NCI-H146 (cell line): Measurements from ENCODE around the gene NCK1.
"Not testable (repeated sequence)": the region's sequence is repeated elsewhere in the genome, so short reads cannot be mapped to it uniquely, and the experiment has no call there.

Experiments
- DNase-seq: peaks from one replicate; lab custom pipeline; 2025; lab: John Stamatoyannopoulos, UW

NCK1 gene

DNA sequence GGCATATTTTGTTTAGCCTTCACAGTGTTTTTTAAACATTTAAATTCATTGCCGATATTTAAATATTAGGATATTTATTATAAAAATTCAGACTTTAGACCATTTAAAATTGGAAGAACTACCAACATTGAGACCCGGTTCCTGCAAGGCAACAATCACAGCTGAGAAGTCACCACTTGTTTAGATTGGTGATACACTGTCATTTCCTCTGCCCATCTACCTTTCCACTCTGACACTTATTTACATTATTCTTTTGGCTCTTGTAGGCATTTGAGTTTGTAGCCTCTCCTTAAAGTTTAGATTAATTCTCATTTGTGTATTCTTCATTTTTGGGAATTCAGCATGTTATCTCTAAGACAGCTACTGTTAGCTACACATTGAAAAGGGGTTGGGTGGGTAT is 85.5 kb downstream of the NCK1 start:
- no peak for DNase-seq

DNA sequence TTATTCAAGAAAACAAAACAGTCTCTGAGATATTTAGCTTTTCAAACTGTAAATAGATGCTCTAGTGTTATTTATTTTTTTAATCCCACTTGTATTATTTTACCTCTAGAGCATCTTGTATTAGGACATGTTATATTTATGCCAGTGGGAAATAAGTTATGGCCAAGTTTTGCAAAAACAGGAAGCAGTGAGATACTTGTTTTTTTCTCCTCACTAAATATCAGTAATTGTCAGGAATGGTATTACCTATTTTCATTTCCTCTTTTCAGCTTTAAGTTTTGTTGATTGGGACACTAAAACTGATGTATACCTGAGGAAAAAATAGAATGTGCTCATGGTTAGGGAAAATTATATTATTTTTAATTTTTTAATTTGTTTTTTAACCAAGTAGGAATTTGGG is 87.1 kb downstream of the NCK1 start:
- no peak for DNase-seq

DNA sequence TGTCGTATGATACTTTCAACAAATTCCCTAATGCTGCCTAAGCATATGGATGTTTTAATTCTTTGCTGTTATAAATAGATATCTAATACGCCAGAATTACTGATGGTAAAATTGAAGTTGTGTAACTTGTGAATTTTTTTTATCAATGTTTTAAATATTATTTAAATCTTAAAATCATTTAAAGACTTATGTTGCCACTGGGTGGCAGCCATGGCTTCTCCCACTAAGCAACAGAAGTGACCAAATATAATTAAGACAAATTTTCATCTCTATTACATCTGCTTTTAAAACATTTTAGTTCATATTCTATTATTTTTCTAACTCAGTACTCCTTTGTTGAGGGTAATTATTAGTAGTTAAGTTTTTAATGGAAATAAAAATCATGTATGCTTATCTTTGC is 87.7 kb downstream of the NCK1 start:
- DNase-seq = no peak

DNA sequence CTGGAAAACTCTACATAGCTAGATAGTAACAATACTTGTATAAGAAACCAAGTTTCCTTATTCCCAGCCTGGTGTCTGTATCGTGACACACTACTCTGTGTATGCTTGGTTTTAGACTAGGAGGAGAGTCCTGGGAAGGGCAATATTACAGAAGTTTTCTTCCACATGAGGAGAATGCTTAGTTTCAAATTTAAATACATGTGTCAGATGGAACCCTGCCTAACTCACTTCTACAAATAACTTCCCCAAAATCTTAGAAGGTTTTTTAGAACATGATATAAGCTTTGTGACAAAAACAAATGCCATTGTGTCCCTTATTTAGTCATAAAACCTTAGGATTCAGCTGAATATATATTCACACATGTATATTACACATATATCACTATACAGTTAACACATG is 88.6 kb downstream of the NCK1 start:
- no peak for DNase-seq

DNA sequence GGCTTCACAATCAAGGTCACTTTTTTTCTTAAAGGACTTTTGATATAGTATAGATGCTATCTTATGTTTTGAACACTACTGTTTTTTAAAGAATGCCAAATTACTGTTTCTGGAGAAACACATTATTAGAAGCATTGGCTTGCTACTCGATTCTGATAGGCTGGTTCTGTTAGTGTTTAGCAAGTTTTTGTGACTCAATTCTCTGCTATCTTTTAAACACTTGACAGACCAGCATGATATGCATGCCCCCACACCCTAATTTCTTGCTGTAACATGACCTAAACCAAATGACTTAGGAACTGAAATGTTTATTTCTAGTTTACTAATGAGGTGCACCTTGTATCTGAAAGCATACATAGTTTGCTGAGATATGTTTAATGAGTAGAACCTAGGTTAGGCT is 90.3 kb downstream of the NCK1 start:
- no peak for DNase-seq

DNA sequence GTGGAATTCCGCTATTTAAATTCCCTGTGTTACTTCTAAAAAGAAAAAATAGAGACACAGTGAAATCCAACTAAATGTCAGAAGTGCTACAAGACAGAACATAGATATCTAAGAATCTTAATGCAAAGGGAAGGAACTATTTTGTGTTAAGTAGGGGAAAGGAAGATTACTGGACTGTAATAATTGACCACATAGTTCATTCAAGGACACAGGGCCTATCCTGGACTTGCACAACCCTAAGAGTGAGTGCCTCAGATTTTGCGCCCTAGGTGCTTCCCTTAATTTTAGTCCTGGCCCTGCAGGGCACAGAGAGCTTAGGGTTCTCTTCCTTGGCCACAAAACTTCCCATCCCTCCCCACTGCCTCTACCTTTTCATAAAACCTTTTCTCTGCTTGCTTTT is 92.2 kb downstream of the NCK1 start:
- DNase-seq = no peak

DNA sequence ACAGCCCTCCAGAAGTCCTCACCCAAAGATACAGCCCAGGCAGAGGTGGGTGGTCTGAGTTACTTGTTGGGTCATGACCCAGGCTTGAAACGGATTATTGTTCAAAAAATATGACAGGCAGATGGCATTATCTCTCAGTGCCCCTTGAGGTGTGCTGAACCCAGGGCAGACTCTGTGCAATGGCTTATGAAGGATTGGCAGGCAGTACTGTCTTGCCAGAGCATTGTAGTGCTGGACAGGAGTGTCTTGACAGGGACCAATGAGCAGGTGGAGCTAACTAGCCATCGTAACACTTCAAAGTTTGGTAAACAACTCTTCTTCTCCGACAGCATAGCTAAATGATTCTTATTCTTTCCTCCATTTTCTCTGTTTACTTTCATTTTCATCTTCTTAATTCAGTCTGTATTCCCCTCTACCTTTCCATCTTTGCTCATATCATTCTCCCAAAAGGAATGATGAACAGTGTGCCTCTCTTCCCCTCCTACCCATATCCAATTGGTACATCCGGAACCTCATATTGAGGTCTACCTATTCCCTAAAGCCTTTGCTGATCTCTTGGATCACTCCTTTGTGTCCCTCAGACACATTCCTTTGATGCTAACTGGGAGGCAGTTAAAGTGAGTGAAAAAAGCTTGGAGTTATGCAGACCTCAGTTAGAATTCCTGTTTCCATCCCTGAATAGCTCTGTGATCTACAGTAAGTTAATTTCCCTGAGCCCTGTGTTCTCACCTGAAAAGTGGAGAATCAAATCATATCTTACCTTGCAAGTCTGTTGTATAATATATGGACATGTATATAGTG is 93.2 kb downstream of the NCK1 start:
- no peak for DNase-seq

DNA sequence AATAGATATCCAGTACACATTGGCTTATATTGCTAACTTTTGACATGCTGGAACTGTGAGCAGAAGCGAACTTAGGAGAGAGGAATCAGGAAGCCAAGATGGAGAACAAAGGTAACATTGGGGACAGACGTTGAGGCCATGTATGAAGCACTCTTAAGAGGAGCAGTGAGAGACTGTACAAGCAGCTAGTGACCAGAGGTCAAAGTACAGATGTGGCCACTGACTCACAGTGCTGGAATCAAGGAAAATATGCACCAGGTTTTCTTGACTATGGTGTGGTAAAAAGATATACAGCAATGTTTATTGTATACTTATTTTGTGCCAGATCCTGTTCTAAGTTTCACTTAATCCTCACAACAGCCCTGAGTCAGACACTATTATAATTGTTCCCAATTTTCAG is 93.8 kb downstream of the NCK1 start:
- DNase-seq = no peak

DNA sequence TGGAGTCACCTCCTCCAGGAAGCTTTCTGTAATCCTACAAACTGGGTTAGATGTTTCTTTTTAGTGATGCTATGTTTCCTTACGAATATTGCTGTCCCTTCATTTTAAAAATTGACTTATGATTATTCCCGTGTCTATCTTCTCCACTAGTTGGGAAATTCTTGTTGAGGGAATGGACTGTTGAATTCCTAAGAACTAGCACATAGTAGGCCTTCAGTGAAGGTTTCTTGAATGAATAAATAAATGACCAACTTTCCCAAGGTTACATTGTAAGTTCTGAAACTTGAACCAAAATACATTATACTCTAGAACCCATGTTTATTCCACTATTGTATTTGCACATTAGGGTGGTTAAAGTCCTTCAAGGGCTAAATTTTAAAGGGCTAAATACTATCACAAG is 95.0 kb downstream of the NCK1 start:
- no peak for DNase-seq

DNA sequence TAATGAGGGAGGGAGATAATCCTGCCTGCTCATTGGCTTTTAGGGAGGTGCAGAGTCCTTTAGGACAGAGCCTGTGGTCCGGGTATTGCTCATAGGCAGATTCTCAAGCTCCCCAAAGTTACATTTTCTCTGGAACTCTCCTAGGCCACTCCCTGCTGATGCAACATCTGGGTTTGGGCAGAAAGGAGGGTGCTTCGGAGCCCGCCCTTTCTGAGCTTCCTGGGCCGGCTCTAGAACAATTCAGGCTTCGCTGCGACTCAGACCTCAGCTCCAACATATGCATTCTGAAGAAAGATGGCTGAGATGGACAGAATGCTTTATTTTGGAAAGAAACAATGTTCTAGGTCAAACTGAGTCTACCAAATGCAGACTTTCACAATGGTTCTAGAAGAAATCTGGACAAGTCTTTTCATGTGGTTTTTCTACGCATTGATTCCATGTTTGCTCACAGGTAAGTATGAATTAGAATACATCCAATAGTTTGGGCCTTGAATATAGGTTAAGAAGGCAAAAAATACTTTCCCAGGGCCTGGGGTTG is 95.8 kb downstream of the NCK1 start, which contains the start of gene IL20RB:
Gene IL20RB (plus strand): TSS at position 233 of the 538 bp plus-strand sequence. CDS start 131 bp downstream, at position 364.
- DNase-seq = no peak

DNA sequence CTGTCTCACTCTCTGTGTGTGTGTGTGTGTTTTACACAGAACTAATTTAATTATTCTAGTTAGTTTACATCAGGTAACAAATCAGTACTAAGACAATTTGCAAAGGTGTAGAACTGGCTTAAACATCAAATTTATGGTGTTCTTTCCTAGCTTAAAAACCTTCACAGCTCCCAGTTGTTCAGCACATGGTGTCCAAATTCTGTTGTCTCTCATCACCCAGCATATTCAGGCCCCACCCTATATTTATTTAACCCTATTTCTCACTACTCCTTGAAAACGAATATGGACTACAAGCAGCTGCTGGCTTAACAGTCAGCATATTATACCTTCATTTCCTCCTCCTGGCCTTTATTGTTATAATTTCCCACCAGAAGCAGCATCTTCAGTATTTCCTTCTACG is 96.9 kb downstream of the NCK1 start:
- DNase-seq = no peak

DNA sequence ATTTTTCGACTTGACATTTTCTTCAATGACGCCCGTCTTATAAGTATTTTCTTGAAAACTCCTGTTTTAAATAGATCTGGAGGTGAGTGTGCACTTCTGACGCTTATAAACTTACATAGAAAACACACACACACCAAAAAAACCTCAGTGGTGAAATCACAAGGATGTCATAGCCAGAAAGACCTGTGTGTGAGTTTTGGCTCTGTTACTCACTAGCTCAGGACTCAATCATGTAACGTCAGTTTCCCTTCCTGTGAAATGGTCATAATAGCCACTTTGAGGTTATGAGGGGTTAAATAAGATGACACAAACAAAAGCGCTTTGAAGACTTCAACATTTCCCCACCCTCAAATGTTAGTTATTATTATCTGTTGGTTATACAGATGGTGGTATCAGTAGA is 97.6 kb downstream of the NCK1 start:
- no peak for DNase-seq

DNA sequence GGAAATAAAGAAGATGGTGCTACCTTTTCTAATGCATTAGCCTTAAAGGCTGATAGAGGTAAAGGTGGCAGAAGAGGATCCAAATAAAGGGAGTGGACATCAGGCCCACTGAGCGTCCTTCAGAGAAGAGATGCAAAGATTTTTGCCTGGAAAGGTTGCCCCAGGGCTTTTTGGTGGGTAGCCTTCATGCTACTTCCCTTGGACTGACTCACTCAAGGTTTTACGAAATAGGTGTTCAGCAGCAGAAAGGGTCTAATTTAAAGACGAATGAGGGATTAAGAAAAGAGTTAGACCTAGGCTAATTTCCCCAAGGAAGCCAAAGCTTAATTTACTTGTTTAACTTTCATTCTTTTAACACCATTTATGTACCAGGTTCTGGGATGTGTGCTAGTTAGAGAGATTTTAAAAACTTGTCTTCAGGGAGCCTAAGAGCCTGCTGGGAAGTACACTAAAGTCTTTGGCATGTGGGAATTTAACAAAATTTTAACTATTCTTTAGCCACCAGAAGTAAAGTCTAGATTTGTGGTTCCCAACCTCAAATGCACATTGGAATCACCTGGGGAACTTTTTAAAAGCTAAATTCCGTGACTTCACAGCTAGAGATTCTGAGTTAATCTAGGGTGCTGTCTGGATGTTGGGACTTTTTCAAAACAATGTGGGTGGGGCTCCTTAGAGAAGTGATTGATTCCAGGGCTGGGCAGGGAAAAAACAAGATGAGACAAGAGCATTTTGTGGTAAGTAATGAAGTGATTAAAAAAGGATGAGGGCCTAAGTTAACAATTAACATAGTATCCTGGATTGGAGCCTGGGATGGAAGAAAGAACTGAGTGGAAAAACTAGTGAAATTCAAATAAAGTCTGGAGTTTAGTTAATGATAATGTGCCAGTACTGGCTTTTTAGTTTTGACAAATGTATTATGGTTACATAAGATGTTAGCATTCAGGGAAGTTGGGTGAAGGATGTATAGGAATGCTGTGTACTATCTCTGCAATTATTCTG is 99.1 kb downstream of the NCK1 start:
- DNase-seq = no peak

DNA sequence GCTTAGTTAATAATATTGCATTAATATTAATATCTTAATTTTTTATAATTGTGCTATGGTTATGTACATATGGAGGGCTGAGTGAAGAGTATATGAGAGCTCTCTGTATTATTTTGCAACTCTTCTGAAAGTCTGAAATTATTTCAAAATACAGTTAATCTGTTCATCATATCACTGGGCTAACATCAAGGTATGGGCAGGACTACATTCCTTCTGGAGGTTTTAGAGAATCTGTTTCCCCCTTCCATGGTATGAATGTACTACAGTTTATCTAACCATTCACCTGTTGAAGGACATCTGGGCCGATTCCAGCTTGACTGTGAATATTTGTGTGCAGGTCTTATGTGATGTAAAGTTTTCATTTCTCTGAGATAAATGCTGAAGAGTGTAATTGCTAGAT is 100.9 kb downstream of the NCK1 start:
- DNase-seq = no peak

DNA sequence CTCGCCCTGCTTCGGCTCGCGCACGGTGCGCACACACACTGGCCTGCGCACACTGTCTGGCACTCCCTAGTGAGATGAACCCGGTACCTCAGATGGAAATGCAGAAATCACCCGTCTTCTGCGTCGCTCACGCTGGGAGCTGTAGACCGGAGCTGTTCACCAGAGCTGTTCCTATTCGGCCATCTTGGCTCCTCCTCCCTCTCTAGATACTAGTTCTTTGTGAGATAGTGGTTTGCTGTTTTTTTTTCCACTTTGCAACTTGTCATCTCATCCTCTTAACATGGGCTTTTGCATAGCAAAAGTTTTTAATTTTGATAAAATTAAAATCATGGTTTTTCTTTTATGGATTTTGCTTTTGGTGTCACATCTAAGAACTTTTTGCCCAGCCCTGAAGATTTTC is 107.5 kb downstream of the NCK1 start:
- not testable (repeated sequence) for DNase-seq

DNA sequence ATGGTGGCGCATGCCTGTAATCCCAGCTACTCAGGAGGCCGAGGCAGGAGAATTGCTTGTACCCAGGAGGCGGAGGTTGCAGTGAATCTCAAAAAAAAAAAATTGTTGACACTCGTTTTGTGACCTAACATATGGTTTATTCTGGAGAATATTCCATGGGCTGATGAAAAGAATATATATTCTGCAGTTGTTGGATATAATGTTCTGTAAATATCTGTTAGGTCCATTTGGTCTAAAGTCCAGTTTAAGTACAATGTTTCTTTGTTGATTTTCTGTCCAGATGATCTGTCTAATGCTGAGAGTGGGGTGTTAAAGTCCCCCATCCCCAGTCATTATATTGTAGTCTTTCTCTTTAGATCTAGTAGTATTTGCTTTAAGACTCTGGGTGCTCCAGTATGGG is 111.3 kb downstream of the NCK1 start:
- DNase-seq = no peak

DNA sequence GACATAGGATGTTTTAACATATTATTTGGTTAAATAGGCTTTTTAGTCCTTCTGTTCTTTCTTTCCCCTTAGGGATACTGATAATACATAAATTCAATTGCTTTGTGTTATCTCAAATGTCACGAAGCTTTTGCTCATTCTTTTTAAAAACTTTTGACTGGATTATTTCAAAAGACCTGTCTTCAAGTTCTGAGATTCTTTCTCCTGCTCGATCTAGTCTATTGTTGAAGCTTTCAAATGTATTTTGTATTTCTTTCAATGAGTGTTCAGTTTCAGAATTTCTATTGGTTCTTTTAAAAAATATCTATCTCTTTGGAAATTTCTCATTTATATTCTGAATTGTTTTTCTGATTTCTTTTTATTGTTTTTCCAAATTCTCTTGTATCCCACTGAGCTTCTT is 112.7 kb downstream of the NCK1 start:
- DNase-seq = no peak

DNA sequence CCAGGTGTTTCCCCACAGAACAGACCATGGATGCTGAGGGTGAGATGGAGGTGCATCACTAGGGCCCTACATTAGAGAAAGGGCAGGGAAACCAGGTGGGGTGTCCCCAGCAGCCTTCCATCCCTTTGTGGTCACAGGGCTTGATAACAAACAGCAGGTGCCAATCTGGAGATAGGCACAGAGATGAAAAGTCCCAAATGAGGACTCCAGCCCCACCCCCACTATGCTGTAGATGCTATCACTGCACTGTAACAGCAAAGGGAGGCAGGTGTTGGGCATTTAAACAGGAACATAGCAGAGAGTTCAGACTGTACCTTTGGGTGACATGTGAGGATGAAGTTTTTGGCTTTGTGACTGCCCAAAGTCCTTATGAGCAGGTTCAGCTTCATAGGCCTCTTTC is 117.2 kb downstream of the NCK1 start:
- DNase-seq = no peak

DNA sequence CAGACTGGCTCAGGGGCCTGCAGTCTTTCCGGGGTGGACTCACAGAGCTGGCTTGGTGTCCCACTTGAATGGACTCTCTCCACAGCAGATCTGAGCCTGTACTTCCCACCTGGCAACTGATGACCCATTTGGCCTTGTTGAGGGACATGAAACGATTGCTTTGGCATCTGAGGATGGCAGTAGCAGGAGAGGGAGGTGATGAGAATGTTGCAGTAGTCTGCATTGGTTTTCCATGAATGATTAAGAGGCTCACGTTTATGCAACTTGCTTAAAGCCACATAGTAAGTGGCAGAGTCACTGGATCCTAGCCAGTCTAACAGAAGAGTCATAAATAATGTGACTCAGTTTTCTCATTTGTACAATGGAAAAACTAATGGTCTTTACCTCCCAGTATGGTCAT is 117.7 kb downstream of the NCK1 start:
- DNase-seq = no peak

DNA sequence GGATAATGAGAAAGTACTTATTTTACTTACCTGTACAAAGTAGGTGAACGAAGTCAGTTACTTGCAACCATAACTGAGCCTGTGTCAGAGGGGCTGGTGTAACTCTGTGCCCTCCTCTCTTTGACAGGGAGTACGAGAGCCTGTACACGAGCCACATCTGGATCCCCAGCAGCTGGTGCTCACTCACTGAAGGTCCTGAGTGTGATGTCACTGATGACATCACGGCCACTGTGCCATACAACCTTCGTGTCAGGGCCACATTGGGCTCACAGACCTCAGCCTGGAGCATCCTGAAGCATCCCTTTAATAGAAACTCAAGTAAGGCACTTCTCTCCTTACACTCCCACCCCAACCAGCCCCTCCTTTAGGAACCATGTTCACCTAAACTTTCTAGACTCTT is 120.0 kb downstream of the NCK1 start:
- no peak for DNase-seq

DNA sequence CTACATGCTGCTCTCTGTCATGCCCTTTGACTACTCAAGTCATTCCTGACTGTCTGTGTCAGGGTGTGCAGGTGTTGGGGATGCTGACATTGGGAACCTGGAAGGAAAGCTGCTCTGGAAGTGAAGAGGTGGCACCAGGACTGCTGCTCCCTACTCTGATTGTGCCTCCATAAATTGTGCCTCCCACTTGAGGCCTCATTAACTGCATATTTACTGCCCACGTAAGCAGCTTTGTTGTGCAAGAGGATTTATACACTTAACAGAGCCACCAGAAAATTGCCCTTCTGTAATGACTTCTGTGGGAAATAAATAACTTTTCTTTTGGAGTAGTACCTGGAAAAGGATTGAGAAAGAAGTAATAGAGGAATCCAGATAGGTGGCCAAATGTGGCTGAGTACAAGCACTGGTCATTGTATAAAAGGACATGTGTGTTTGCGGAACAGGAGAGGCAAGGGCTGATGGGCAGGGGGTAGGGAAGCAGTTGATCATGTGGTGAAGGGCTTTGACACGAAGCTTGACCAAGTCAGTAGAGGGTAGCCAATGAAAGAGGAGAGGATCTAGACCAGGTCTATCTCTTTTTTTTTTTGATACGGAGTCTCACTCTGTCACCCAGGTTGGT is 120.6 kb downstream of the NCK1 start:
- no peak for DNase-seq

DNA sequence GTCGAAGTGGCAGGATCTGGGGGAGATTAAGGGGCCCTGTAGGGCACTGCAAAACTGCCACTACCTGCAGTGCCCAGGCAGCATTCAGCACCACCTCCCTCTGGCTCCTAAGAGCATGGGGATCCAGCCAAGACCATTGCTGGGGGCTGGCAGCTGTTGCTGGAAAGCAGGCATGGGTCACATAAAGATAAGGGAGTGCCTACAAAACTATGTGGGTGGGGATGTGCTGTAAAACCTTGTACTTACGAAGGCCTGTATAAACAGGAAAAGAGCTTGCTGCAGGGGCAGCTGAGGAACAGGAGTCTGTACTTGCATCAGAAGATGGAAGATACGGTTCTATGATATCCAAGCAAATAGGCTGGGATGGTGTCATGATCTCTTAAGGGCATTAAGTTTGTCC is 122.8 kb downstream of the NCK1 start:
- no peak for DNase-seq
